GM19324 (cell line): ENCODE data around the gene SMIM22.

Experiments
- ATAC-seq: cut with Tn5 transposase; IDR thresholded peaks from one replicate; pipeline ENCODE4 v1.9.1; 2021; ENCODE audit warnings: mild to moderate bottlenecking, moderate library complexity; ENCODE audit not compliant: unreplicated experiment, low FRiP score

Gene SMIM22

DNA sequence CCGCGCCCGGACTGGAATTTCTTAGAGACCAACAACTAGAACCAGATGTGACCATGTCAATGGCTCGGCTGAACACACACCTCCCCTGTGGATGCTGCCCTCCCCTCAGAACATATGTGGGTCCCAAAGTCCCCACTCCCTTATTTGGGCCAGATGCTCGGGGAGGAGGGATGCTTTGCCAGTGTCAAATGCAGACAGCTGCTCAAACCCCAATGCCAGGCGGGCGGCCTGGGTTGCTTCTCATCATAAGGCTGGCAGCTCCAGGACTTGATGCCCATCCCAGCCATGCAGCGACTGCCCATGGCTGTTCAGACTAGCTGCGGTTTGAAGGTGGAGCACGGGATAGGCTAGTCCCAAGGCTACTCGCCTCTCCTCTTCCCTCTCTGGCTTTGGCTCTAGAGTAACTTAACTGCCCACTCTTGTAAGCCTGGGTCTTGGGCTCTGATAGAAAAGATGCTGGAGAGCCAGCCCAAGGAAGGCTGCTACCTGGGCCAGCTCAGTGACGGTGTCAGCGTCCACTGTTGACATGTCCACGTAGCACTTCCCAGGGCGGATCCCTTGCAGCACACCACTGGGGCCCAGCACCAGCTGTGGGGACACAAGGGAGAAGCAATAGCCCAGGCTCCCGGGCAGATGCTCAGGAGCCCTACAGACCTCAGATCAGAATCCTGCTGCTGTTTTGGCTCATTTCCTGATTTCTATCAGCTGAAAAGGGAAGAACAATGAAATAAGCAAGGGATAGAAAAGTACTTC is 18.3 kb downstream of the SMIM22 start:
- ATAC-seq, result no peak

- no peak for ATAC-seq
Measured at GRCh38 chr16:4814046-4814445, 18.9 kb downstream of the SMIM22 start.

- ATAC-seq, result no peak
Measured at GRCh38 chr16:4814542-4815173, 19.5 kb downstream of the SMIM22 start.

DNA sequence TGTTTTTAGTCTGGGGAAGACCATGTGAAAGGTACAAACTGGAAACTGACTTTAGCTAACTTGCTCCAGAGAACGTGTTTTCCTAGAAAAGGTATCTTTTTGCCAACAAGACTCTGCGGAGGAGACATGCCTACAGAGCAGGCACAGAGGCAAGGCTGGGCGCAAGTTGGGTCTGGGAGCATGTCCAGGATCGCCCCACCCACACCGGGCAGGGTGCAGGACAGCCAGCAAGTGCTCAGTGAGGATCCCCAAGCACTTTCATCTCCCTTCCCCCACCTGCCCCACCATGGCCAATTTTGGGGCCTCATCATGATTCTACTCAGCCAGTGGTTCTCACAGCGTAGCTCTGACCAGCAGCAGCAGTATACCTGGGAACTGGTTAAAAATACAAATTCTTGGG is 25.5 kb downstream of the SMIM22 start:
- ATAC-seq, result no peak

GRCh38 chr16:4825196-4825595 is 30.0 kb downstream of the SMIM22 start:
- no peak for ATAC-seq

DNA sequence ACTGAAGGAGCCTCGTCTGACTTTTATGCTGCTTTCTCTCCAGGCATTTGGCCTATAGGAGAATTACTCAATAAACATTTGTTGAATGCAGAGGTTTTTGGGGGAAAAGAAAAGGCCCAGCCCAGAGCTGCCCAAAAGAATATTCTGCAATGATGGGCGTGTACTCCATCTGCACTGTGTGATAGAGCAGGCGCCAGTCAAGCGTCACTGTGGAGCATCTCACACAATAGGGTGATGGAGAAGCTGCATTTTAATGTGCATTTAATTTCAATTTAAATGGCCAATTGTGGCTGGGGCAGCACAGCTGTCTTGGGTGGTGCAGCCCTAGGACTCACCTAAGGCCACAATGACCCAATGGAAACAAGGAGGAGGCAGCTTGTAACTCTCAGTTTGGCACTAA is 31.4 kb downstream of the SMIM22 start:
- no peak for ATAC-seq

DNA sequence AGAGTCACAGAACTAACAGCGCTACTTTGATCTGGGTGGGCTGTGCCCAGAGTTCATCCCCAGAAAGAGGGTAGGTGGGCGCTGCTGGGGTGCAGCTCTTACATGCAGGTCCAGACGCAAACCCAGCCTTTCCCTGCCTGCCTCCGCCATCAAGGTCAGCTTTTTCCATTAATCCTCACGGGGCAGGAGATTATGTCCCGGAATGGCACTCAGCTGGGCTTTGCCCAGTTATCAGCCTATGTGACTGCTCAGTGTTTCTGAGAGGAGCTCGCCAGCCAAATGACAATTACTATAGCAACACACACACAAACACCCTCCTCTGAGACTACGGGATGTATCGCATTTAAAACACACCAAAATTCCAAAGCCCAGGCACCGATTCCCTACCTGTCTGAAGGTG is 31.8 kb downstream of the SMIM22 start:
- ATAC-seq, result no peak

DNA sequence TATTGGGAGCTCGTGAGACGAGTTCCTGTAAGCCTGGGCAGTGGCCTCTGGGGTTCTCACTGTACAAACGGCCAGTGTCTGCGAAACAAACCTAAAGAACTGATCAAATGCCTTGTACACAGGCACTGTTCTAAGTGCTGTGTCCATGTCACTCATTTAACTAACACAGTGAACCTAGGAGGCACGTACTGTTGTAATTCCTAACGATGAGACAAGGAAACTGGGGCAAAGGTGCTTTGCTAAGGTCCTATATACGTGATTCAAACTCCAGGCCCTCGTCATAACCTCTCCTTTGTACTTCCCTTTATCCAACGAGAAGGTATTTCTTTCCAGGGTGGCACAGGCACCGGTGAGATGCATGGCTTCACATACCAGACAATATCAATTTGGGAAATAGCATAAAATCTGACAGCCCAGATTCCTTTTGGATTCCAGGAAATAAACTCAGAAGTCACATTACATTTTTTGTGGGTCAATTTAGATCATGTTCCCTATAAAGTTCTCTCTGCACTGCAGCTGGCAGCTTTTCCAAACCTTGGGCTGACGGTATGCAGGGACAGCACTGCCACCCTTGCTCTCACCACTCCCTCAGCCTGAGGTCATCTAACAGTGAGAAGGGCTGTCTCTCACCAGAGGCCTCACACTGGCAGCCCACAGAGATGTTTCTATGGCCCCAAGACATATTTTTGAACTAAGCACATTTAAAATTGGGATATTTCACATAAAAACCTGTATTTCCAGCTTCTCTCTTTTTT is 33.6 kb downstream of the SMIM22 start:
- no peak for ATAC-seq

DNA sequence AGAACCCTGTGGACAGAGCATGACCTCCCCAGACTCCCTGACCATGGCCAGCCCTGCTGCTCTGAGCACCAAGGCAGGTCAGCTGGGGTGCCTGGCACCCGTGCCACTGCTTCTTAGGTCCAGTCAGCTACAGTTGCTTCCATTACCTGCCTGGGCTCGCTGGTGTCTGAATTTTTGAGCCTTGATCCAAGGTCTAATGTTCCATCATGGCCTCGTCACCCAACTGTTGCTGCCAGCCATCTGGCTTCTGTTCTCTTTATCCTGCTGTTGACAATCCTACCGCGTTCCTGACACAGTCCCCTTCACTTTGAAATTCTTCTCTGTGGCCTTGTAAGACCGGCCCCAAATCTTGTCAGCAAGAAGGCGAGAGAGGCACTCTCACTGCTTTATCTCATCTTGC is 35.2 kb downstream of the SMIM22 start:
- no peak for ATAC-seq

DNA sequence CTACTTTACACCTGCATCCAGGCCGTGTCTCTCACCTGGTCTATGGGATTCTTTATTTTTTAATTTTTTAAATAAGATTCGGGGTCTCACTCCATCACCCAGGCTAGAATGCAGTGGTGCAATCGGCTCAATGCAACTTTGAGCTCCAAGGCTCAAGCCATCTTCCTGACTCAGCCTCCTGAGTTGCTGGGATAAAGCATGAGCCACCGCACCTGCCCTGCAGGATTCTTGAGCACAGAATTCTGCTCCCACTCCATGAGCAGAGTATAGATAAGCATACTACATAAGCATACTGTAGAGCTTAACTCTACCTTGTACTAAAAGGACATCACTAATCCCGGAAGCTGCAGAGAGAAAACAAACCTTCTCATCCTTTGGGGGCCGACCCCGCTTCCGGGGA is 36.4 kb downstream of the SMIM22 start:
- ATAC-seq, result no peak

- ATAC-seq, result no peak
Measured at GRCh38 chr16:4832698-4833343, 37.7 kb downstream of the SMIM22 start.

DNA sequence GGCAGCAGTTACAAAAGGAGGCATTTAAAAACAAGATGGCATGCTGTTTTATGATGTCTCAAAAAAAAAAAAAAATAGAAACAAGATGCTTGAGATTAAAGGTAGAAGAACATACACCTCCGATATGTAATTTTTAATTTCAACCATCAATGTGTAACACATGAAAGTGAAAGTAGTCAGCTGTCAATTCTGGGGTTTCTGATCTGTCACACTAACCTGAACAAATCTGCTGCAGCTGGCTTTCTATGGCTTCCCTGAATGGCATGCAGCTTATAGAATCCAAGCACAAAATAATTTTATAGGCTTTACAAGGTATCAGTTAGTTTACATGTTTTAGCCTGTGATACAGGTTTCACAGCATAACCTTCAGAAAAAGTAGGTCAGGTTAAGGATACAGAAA is 38.4 kb downstream of the SMIM22 start:
- ATAC-seq, result no peak

DNA sequence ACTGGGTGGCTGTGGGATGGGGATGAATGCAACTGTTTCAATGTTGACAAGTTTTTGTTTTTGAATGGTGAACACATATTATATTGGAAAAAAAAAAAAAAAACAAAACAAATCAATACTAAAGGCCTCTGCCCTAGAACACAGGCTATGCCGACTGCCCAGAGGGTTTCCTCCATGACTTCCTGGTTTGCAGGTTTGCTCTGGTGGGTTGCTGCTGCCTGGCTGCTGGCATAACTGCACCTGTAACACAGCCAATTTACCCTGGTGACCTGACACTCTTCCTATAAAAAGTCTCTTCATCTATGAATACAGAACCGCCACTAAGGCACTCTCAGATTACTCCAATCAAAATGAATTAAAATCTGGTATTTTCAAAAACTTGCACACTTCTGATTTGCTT is 41.6 kb downstream of the SMIM22 start:
- no peak for ATAC-seq

DNA sequence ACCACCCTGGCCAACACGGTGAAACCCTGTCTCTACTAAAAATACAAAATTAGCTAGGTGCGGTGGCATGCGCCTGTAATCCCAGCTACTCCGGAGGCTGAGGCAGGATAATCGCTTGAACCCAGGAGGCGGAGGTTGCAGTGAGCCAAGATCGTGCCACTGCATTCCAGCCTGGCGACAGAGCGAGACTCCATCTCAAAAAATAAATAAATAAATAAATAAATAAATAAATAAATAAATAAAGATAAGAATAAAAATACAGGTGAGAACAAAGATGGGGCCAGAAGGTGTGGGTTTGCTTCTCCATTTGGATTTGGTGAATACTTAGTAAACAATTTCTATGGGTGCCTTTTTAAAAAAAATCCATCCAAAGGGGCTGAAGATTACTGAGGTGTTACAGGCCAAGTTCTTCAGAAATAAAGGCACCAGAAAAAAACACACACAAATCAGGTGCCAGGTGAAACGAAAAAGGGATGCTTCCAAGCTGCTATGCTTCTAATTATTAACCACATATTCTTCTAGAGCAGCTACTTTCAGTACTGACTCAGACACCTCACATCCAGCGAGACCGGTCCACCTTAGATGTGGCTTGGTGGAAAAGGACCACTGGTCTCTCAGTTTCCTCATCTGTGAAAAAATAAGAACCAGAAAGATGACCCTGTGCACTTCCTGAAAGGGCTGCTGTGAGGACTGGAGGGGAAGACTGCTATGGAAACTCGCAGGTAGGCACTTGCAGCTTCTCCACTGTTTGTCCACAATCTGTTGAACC is 42.7 kb downstream of the SMIM22 start:
- ATAC-seq, result no peak

DNA sequence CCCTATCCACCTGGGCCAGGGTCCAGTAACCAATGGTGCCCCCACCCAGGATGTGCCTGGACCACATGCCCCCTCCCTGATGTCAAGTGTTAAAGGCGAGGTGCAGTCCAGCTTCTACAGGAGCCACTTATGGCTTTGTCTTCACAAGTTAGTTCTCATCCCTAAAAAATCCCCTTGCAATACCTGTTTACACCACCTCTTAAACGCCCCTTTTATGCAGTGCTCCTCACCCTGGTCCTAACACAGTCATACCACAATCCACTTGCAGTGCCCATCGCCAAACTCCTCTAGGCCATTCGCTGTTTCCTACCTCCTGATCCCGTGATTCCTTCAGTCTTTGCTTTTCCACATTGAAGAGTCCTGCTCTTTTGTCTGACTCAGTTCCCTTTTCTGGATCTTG is 44.8 kb downstream of the SMIM22 start:
- no peak for ATAC-seq

GRCh38 chr16:4840984-4841383 is 45.8 kb downstream of the SMIM22 start:
- no peak for ATAC-seq
